Islet precursor cell (in vitro differentiated cells): Measurements from ENCODE around the gene FYB2.

Source experiments
- DNase-seq: peaks from one replicate; pipeline ENCODE4 v3.0.0-alpha.2; 2018

Gene FYB2

DNA sequence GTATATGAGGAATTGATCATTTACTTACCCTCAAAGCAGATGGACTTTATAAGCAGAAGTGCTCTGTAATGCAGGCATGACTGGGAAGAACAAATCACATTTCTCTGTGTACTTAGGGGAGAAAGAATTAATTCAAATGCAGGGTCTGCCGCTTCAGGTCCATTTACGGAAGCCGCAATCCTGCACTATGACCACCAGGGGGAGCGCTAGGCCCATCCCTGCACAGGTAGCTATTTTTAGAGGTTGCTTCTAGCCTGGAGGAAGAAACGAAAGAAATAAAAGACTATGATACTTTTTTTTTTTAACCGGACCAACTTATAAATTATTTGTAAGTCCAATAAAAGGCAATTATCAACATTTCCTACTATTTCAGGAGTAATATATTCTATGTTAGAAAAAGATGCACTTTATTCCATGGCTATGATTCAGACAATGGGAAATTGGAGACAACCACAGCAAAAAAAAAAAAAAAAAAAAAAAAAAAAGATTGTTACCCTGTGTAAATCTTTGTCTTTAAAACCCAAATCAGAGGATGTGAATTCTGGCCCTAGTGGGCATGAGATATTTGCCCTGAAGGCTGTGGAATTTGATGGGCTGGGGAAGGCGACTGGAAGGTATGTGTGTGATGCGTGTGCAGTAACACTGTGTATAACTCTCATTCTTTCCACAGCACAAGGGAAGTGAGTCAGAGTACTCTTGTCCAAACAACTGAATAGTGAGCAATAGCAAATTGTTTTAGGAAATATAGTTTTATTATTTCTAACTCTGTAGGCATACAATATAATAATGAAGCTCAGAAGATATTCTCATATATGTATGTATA is 12.9 kb upstream of the FYB2 start:
- DNase-seq: peak; percentile 75

GRCh38 chr1:56830052-56830451 is 10.8 kb upstream of the FYB2 start:
- no peak for DNase-seq

DNA sequence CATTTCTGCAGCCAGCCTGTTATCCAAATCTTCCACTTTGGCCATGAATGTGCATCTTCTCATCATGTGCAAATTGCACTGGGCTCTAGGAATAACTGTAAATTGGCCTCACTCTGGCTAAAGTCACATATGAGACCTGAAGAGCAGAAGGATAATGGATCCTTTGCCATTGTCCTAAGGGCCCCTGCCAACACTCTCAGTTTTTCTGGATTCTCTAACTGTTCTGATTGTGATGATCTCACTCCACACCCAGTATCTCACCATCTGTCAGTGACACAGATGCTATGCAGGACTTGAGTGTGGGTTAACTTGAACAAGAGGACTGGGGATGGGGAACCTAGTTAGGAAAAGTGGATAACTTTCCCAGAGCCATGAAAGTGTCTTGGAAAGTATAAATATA is 8.5 kb upstream of the FYB2 start:
- no peak for DNase-seq

- DNase-seq: no peak
Observed at GRCh38 chr1:56825436-56825835, 6.2 kb upstream of the FYB2 start.

DNA sequence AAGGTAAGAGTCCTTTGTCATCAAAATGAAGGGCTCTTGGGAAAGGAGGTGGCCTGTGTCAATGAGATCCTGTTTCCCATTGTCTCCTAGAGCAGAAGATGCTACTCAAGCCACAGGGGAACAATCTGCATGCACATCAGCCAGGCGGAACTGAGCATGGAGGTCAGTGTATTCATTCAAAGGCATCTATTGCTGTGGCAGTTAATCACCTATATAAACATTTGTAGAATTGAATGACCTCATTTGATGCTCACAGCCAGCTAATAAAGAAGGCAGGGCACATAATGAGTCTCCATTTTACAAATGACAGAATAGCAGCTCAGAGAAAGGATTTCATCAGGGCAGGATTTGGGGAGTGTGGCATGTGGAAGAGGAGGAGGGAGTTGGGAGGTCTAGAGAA is 5.7 kb upstream of the FYB2 start:
- no peak for DNase-seq

DNA sequence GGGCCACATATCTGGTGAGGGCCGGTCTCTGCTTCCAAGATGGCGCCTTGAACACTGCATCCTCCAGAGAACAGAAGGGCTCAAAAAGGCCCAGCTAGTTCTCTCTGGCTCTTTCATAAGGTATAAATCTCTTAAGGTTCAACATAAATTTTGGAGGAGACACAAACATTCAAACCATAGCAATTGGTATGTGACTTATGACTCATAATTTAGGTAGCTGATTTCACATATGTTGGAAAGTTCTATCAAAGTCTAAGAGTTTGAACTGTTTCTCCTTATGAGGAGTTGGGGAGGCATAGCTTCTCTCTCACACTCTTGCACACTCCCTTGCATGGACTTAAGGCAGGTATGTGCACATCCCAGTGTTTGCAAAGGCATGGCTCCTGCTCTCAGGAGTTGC is 5.1 kb upstream of the FYB2 start:
- no peak for DNase-seq

DNA sequence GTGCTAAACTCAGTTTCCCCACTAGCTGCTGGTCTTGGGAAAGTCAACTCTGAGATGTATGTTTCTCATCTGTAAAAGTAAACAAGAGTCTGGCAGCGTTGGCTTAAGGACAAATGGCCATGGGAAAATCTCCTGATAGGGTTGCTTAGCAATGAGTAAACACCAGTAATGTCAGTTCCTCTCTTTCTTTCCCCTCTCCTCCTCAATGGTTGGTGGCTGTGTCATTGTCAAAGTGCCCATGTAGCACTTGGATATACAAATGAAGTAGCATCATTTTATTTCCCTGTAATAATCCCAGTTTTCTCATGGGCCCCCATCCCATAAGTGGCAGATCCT is 2.2 kb upstream of the FYB2 start:
- no peak for DNase-seq

- DNase-seq: peak; percentile 95
Observed at GRCh38 chr1:56820755-56821461, 1.7 kb upstream of the FYB2 start.

DNA sequence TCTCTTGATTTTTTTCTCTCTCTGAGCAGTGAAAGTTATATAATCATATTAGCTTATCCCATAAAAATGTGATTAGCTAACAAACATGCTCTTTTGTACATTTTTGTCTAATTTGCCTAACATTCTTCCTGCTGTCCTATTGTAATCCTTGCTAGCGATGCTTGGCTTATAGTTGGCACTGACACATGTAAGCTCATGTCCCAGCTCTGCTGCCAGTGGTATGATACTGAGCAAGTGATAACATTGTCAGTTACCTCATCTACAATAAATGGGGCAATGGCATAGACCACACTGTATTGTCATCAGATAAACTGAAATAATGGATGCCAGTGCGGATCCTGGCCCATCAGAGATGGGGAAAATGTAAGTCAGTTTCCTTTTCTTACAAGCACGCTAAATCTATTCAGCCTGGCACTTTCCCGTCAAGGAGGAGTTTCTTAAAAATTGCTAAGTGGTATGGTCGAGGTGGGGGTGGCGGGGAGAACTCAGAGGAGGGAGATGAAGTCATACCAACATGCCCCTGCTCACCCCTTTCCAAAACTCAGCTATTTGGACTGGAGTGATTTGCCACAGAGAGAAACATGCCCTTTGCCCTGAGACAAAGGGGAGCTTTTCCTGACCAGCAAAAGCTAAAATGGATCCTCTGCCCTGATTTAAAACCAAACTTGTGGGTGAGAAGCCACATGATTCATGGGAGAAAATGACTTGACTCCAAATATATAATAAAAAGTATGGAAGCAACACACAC is 1.3 kb downstream of the FYB2 start:
- DNase-seq: no peak

DNA sequence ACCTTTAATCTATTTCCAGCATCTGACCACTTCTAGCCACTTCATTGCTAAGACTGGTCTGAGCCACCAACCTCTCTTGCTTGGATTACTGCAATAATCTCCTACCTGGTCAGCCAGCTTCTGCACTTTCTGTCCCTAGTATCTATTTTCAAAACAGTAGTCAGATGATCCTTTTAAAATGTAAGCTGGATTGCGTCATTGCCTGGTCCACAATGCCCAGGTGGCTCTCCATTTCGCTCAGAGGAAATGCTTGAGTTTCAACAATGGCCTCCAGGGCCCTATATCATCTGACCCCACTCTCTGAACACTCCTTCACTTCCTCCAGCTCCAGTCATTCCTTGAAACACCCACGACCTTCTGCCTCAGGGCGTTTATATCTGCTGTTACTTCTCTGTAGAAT is 2.3 kb downstream of the FYB2 start:
- no peak for DNase-seq

GRCh38 chr1:56816264-56816663 is 2.9 kb downstream of the FYB2 start:
- DNase-seq: no peak

DNA sequence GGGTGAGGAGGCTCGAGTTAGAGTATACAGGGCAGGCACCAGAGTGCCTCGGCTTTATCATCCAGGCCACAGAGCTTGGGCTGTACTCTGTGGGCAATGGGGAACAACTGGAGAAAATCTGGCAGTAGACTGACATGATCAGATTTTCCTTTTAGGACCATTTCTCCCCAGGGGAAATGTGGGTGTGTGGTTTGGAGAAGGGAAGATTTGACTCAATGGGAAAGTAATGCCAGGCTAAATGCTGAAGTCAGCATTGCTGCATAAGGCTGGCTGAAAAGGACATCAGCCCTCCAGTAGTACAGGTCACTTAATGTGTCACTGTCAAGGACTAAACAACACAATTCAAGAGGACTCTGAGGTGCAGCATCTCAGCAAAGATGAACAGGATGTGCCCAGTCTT is 5.0 kb downstream of the FYB2 start:
- DNase-seq: no peak

DNA sequence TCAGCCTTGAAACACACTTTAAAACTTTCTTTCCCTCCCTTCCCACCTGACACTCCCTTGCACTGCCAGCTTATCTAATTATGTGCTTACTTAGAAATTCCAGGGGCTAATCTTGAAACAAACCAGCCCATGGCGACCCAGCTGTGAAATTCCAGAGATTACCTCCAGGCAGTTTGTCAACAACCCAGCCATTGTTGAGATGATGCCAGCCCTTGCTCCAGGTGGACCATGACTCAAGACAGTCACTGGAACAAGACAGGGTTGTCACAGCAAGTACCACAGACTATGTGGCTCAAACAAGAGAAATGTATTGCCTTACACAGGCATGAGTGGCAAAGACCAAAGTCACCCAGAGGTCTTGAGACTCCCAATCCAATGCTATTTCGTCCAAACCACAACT is 7.9 kb downstream of the FYB2 start:
- peak; percentile 97 for DNase-seq

DNA sequence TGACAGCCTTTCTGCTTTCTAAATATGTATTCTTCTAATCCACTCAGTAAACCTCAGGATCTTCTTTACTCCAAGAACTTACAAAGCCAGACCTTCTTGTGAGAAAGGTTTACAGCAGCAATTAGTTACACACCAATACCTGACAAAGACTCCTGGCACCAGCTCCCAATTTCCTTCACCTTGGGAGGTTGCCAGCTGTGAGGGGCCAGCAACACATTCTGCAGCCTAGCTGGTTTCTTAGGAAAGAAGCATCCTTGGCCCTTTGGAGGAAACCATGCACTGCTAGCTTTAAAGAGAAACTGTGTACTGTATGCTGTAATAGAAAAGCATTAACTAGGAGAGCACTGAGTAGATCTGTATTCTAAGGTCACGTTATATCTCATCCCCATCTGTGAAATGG is 10.8 kb downstream of the FYB2 start:
- no peak for DNase-seq

- peak; percentile 68 for DNase-seq
Observed at GRCh38 chr1:56806804-56807203, 12.4 kb downstream of the FYB2 start.

- DNase-seq: peak; percentile 86
Observed at GRCh38 chr1:56803561-56804156, 15.5 kb downstream of the FYB2 start.

- DNase-seq: no peak
Observed at GRCh38 chr1:56799605-56800400, 19.4 kb downstream of the FYB2 start.

- no peak for DNase-seq
Observed at GRCh38 chr1:56798053-56798471, 21.1 kb downstream of the FYB2 start.

GRCh38 chr1:56797065-56797685 is 22.0 kb downstream of the FYB2 start:
- DNase-seq: no peak

- DNase-seq: no peak
Observed at GRCh38 chr1:56795870-56796269, 23.3 kb downstream of the FYB2 start.

GRCh38 chr1:56790036-56790435 is 29.2 kb downstream of the FYB2 start:
- DNase-seq: no peak

GRCh38 chr1:56788588-56788987 is 30.6 kb downstream of the FYB2 start:
- no peak for DNase-seq
